GM12878 (cell line): Measurements from ENCODE around the gene IRF2BPL. TPM values are rescaled to one million over a fixed set of nuclear protein-coding genes. Genes with fewer than 3 reads are reported as not detected.

ENCODE experiments used
- ATAC-seq: fragments of 200-7000 bp; cut with Tn5 transposase; 3 replicates; pipeline ENCODE4 v1.9.1; 2020; ENCODE audit warnings: mild to moderate bottlenecking, moderate library complexity
- BruUV-seq: library from RNA; stranded (reverse); fragments of 400-500 nt; replicated peaks from 2 replicates; lab custom pipeline; 2021; lab: Mats Ljungman, UMichigan
- CTCF ChIA-PET: fragments of 300-600 bp; sonication (Branson Sonifier 250); formaldehyde crosslinking; extraction: SDS; loops from one replicate; lab custom pipeline; 2021; ENCODE audit warnings: inconsistent platforms; lab: Yijun Ruan, JAX
- POLR2A ChIA-PET: fragments of 350-600 bp; formaldehyde crosslinking; extraction: SDS; loops from one replicate; lab custom pipeline; 2021; ENCODE audit warnings: inconsistent platforms; lab: Charles Lee
- RAD21 ChIA-PET: fragments of 300-600 bp; sonication (Branson Sonifier 250); formaldehyde crosslinking; loops from one replicate; lab custom pipeline; 2023; ENCODE audit warnings: antibody characterized with exemption; ENCODE audit not compliant: unreplicated experiment; lab: Charles Lee
- SMC1A ChIA-PET: fragments of 300-600 bp; sonication (Branson Sonifier 250); formaldehyde crosslinking; loops from one replicate; lab custom pipeline; 2023; ENCODE audit not compliant: unreplicated experiment, uncharacterized antibody; lab: Charles Lee
- DNase-seq: peaks from one replicate; pipeline ENCODE4 v3.0.0-alpha.2; 2011; ENCODE audit warnings: low read depth, low spot score
- FAIRE-seq: peaks from 3 replicates; lab custom pipeline; 2011; peaks lifted over from hg19 to GRCh38; lab: Jason Lieb, UNC
- H2AFZ ChIP-seq: 2 replicates; pipeline ENCODE4 v1.6.0; 2011; ENCODE audit warnings: low read depth, low read length, control low read depth; ENCODE audit not compliant: control insufficient read depth
- H3K27ac ChIP-seq: 2 replicates; pipeline ENCODE4 v1.5.1; 2011; ENCODE audit warnings: control low read depth; ENCODE audit not compliant: control insufficient read depth, insufficient read depth
- H3K27me3 ChIP-seq, 2 experiments: replicated peaks in 1 of 2; 2 replicates each; pipeline versions ENCODE4 v1.6.0 to v1.6.1; 2011; ENCODE audit warnings: low read length in 1 of 2; ENCODE audit not compliant: control insufficient read depth in 2 of 2, insufficient read depth in 2 of 2
- H3K36me3 ChIP-seq, 2 experiments: 2 replicates each; pipeline ENCODE4 v1.5.1; 2011; ENCODE audit warnings: low read length in 1 of 2; ENCODE audit not compliant: control insufficient read depth in 2 of 2, insufficient read depth in 2 of 2
- H3K4me1 ChIP-seq: 2 replicates; pipeline ENCODE4 v1.6.1; 2011; ENCODE audit warnings: mild to moderate bottlenecking, low read length, moderate library complexity, mixed read lengths; ENCODE audit not compliant: control insufficient read depth, insufficient read depth
- H3K4me2 ChIP-seq: 2 replicates; pipeline ENCODE4 v1.6.0; 2011; ENCODE audit warnings: control low read depth; ENCODE audit not compliant: control insufficient read depth, insufficient read depth
- H3K4me3 ChIP-seq: fragments of 200-600 bp; sonication (generic); 2 replicates; pipeline ENCODE4 v1.5.1; 2016
- H3K79me2 ChIP-seq: 2 replicates; pipeline ENCODE4 v1.6.0; 2011; ENCODE audit warnings: low read length; ENCODE audit not compliant: control insufficient read depth, insufficient read depth
- H3K9ac ChIP-seq: 2 replicates; pipeline ENCODE4 v1.8.0; 2011; ENCODE audit warnings: low read length, control low read depth, mixed read lengths; ENCODE audit not compliant: control insufficient read depth, insufficient read depth
- H3K9me3 ChIP-seq: replicated peaks from 3 replicates; pipeline ENCODE4 v1.5.1; 2011; ENCODE audit warnings: mild to moderate bottlenecking, low read length; ENCODE audit not compliant: control insufficient read depth, insufficient read depth
- H4K20me1 ChIP-seq: 2 replicates; pipeline ENCODE4 v1.6.0; 2011; ENCODE audit not compliant: control insufficient read depth, insufficient read depth
- EED ChIP-seq: sonication (generic); IDR thresholded peaks from 2 replicates; pipeline ENCODE4 v1.6.1; 2016; ENCODE audit warnings: antibody characterized with exemption, low read depth
- IKZF2 ChIP-seq, 2 experiments: fragments of 450-650 bp; IDR thresholded peaks; 2 replicates each; pipeline ENCODE4 v1.6.1; 2017; ENCODE audit warnings: mild to moderate bottlenecking in 2 of 2, moderate library complexity in 2 of 2
- MXI1 ChIP-seq: fragments of 150-350 bp; IDR thresholded peaks from 2 replicates; pipeline ENCODE4 v1.6.1; 2011; ENCODE audit warnings: low read depth, mild to moderate bottlenecking, inconsistent platforms, low read length, improper control_type of control experiment
- POLR2AphosphoS2 ChIP-seq: IDR thresholded peaks from 2 replicates; pipeline ENCODE4 v1.6.1; 2011; ENCODE audit warnings: low read depth, mild to moderate bottlenecking, low read length, improper control_type of control experiment, moderate library complexity
- WRNIP1 ChIP-seq: IDR thresholded peaks from 2 replicates; pipeline ENCODE4 v1.6.1; 2011; ENCODE audit warnings: low read depth, low read length, improper control_type of control experiment, borderline replicate concordance
- WGBS: methylation state at CpG from one replicate; pipeline ENCODE4 v1.1.6; 2016; ENCODE audit warnings: low lambda C conversion rate; ENCODE audit not compliant: insufficient replicate concordance, insufficient coverage; ENCODE audit errors: missing lambda C conversion rate; 5-methylcytosine and 5-hydroxymethylcytosine counted together
- in situ Hi-C: fragments of 300-500 bp; cut with MboI; formaldehyde crosslinking; loops from 9 replicates; pipeline ENCODE4 v1.14.3; 2018; ENCODE audit warnings: mixed read lengths
- intact Hi-C: fragments of 100-400 bp; cut with micrococcal nuclease; formaldehyde crosslinking; loops from one replicate; pipeline ENCODE4 v1.14.2; 2022; ENCODE audit not compliant: unreplicated experiment
- polyA plus RNA-seq, 11 experiments: library from polyadenylated mRNA; depleted of rRNA in 4 of 11; unstranded in 6 of 11; stranded (reverse) in 5 of 11; fragments of >200 nt; fragmentation: Nextera tagmentation in 4 of 11; fragmentation: Illumina TruSeq in 1 of 11; extraction: Ambion mirVana in 4 of 11; extraction: Trizol in 1 of 11; gene quantifications; 1 replicate in 1 of 11; 2 replicates in 10 of 11; pipeline versions ENCODE4 v1.2.1 to v1.2.3, GENCODE V29; 2011 to 2016; ENCODE audit warnings: inconsistent platforms in 2 of 11, missing spikeins in 2 of 11, low read depth in 1 of 11
- total RNA-seq, 4 experiments: library from RNA; depleted of rRNA in 3 of 4; stranded (reverse); fragments of >200 nt in 3 of 4; fragmentation: Illumina TruSeq in 1 of 4; extraction: Trizol in 1 of 4; gene quantifications; 2 replicates each; pipeline versions ENCODE4 v1.2.1 to v1.2.3, GENCODE V29; 2013 to 2021
- TF ChIP-seq, protein P1 (sequence below): fragments of 450-650 bp; IDR thresholded peaks from 2 replicates; pipeline ENCODE4 v1.6.1; 2016; ENCODE audit warnings: mild to moderate bottlenecking, moderate library complexity, borderline replicate concordance

IRF2BPL gene
- total and polyA plus RNA-seq, 10 of the 15 experiments (the other 5 are each of a cell fraction or from before 2014, with no cell fraction given): 1.2 to 34.5 (median 3.1) TPM

DNA sequence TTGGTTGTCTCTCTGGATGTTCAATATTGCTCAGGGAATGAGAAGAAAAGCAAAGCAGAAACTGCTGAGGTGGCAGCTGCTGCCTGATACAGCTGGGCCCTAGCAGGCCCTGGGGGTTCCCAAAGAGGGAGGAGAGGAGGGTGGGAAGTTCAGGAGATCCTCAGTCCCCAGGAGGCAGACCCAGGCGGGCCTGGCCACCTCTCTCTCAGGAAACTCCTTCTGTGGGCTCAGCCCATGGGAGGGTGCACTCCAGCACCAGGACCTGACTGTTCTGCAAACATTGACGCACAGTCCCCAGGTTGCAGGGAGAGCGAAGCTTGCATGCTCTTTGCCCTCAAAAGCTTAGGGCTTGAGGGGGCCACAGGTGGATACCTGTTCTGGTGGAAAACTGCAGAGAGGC, 29.6 kb downstream of the IRF2BPL start:
- Histone ChIP-seq H3K9ac (no peak overlapping the region), H3K4me1 (peaks cover 38% of the 10 kb centered on the region), H3K27me3 (no peaks in the 10 kb centered on the region), H3K4me3 (no peak overlapping the region), H4K20me1 (no peaks in the 10 kb centered on the region), H3K4me2 (no peak overlapping the region), H3K27ac (no peak overlapping the region), H3K9me3 (no peaks in the 10 kb centered on the region), H3K79me2 (no peaks in the 10 kb centered on the region), H2AFZ (no peak overlapping the region), H3K36me3 (no peaks in the 10 kb centered on the region)
- BruUV-seq: no TSS peak
- peak; percentile 11; the same call in 1 of the 2 replicates for TF ChIP-seq EED
- TF ChIP-seq WRNIP1: no peak
- intact Hi-C loops: no loop called here
- ChIA-PET CTCF (interaction anchor here (1.1 to 1.4 kb wide), 2 partner anchors 10 to 17 kb away, joined by 4 to 5 read pairs; no protein-coding TSS in a partner anchor), POLR2A (interaction anchor here (0.6 to 1.2 kb wide), 3 partner anchors 21 to 29 kb away, joined by 3 to 4 read pairs (median 4); partner anchors contain the start of gene IRF2BPL), SMC1A (interaction anchor here (0.7 to 1.9 kb wide), 5 partner anchors 9 to 52 kb away, joined by 3 to 7 read pairs (median 4); no protein-coding TSS in a partner anchor), RAD21 (interaction anchor here (3.2 kb wide), 1 partner anchor 37 kb away, joined by 13 read pairs; no protein-coding TSS in a partner anchor)
- in situ Hi-C loops: no loop called here
- FAIRE-seq (no peak), ATAC-seq (no peak), DNase-seq (no peak)
- 72% methylated on average over 3 of the region's 3 CpGs for WGBS

- POLR2A ChIA-PET: interaction anchor here (0.5 to 1.3 kb wide), 8 partner anchors 9 to 48 kb away, joined by 3 to 7 read pairs (median 4); no protein-coding TSS in a partner anchor
- WGBS: 67% methylated on average over 6 of the region's 6 CpGs
- TF ChIP-seq POLR2AphosphoS2 (no peak), IKZF2 (IDR thresholded peaks at IDR 0.05) (no peak), MXI1 (no peak)
- TF ChIP-seq, protein P1, sequence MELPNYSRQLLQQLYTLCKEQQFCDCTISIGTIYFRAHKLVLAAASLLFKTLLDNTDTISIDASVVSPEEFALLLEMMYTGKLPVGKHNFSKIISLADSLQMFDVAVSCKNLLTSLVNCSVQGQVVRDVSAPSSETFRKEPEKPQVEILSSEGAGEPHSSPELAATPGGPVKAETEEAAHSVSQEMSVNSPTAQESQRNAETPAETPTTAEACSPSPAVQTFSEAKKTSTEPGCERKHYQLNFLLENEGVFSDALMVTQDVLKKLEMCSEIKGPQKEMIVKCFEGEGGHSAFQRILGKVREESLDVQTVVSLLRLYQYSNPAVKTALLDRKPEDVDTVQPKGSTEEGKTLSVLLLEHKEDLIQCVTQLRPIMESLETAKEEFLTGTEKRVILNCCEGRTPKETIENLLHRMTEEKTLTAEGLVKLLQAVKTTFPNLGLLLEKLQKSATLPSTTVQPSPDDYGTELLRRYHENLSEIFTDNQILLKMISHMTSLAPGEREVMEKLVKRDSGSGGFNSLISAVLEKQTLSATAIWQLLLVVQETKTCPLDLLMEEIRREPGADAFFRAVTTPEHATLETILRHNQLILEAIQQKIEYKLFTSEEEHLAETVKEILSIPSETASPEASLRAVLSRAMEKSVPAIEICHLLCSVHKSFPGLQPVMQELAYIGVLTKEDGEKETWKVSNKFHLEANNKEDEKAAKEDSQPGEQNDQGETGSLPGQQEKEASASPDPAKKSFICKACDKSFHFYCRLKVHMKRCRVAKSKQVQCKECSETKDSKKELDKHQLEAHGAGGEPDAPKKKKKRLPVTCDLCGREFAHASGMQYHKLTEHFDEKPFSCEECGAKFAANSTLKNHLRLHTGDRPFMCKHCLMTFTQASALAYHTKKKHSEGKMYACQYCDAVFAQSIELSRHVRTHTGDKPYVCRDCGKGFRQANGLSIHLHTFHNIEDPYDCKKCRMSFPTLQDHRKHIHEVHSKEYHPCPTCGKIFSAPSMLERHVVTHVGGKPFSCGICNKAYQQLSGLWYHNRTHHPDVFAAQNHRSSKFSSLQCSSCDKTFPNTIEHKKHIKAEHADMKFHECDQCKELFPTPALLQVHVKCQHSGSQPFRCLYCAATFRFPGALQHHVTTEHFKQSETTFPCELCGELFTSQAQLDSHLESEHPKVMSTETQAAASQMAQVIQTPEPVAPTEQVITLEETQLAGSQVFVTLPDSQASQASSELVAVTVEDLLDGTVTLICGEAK: no peak
These were observed 31.1 kb downstream of the IRF2BPL start for GRCh38 chr14:76997257-76997970.

More at GRCh38 chr14:76997257-76997970, 31.1 kb downstream of the IRF2BPL start:
- intact Hi-C loops (no loop called here), in situ Hi-C loops (no loop called here)
- no peaks in the 10 kb centered on the region for H3K9me3 ChIP-seq
- H4K20me1 ChIP-seq: no peaks in the 10 kb centered on the region
- no peak overlapping the region for H3K4me2 ChIP-seq
- ChIA-PET SMC1A (interaction anchor here (1.0 to 2.0 kb wide), 8 partner anchors 9 to 56 kb away, joined by 3 to 8 read pairs (median 4); no protein-coding TSS in a partner anchor), RAD21 (interaction anchor here (0.9 to 1.4 kb wide), 4 partner anchors 20 to 122 kb away, joined by 3 to 4 read pairs (median 3); no protein-coding TSS in a partner anchor), CTCF (interaction anchor here (0.9 to 1.2 kb wide), 3 partner anchors 11 to 155 kb away, joined by 3 to 4 read pairs (median 3); no protein-coding TSS in a partner anchor)
- H3K79me2 ChIP-seq: no peaks in the 10 kb centered on the region
- FAIRE-seq (no peak), DNase-seq (no peak), ATAC-seq (no peak)
- BruUV-seq: no TSS peak
- H3K4me3 ChIP-seq: no peak overlapping the region
- no peaks in the 10 kb centered on the region for H3K36me3 ChIP-seq
- no peak overlapping the region for H2AFZ ChIP-seq
- H3K27ac ChIP-seq: no peak overlapping the region
- H3K27me3 ChIP-seq: no peaks in the 10 kb centered on the region
- peaks cover 41% of the 10 kb centered on the region for H3K4me1 ChIP-seq
- H3K9ac ChIP-seq: no peak overlapping the region
